Measurements from ENCODE around the gene ZSCAN29.

The ZSCAN29 gene

GRCh38 chr15:43370975-43371974 lies at the start of gene ZSCAN29, which contains the start of gene TUBGCP4:
Gene ZSCAN29, minus strand, starts transcription at chr15:43371043. Its CDS starts 1,130 bp downstream, at chr15:43369913.
Gene TUBGCP4, plus strand, starts transcription at chr15:43371101. Its CDS starts 254 bp downstream, at chr15:43371355.
- H3K27me3 ChIP-seq (ENCODE audit: control insufficient read depth in 5 of 5, insufficient read depth in 4 of 5, low read length in 5 of 5), result no peaks in the 10 kb centered on the region
- H3K4me3 ChIP-seq (ENCODE audit: low read depth in 1 of 5, low read length in 5 of 5), result peak within 1 kb of the TSS; percentile 85 to 98 (median 96)
- peaks cover 5 to 14% (median 13%) of the 10 kb centered on the region in 5 donors for H3K36me3 ChIP-seq (ENCODE audit: control insufficient read depth in 5 of 5, insufficient read depth in 5 of 5, low read length in 5 of 5)
- H3K9me3 ChIP-seq (ENCODE audit: control insufficient read depth in 5 of 5, low read length in 5 of 5), result no peaks in the 10 kb centered on the region
- H3K4me1 ChIP-seq (ENCODE audit: control insufficient read depth in 5 of 5, insufficient read depth in 5 of 5, low read length in 5 of 5), result peaks cover 6 to 36% (median 31%) of the 10 kb centered on the region in 5 donors
- H3K27ac ChIP-seq (ENCODE audit: low read depth, low read length), result peak within 1 kb of the TSS; percentile 54
- peak within 1 kb of the TSS; percentile 81 to 96 (median 89) for H3K9ac ChIP-seq (ENCODE audit: low read length in 5 of 5)

- peaks cover 42 to 86% (median 54%) of the 10 kb centered on the region in 5 donors for H3K36me3 ChIP-seq (ENCODE audit: control insufficient read depth in 5 of 5, insufficient read depth in 5 of 5, low read length in 5 of 5)
Observed at GRCh38 chr15:43420435-43420834, 49.6 kb upstream of the ZSCAN29 start.

GRCh38 chr15:43414196-43414595 lies 43.4 kb upstream of the ZSCAN29 start:
- Histone ChIP-seq H3K27me3 (ENCODE audit: control insufficient read depth in 5 of 5, insufficient read depth in 4 of 5, low read length in 5 of 5) (no peaks in the 10 kb centered on the region), H3K27ac (ENCODE audit: low read depth, low read length) (no peak overlapping the region), H3K4me3 (ENCODE audit: low read depth in 1 of 5, low read length in 5 of 5) (no peak overlapping the region), H3K4me1 (ENCODE audit: control insufficient read depth in 5 of 5, insufficient read depth in 5 of 5, low read length in 5 of 5) (no peaks in the 10 kb centered on the region), H3K9me3 (ENCODE audit: control insufficient read depth in 5 of 5, low read length in 5 of 5) (no peaks in the 10 kb centered on the region), H3K36me3 (ENCODE audit: control insufficient read depth in 5 of 5, insufficient read depth in 5 of 5, low read length in 5 of 5) (peaks cover 36 to 82% (median 63%) of the 10 kb centered on the region in 5 donors), H3K9ac (ENCODE audit: low read length in 5 of 5) (no peak overlapping the region)

More at GRCh38 chr15:43420435-43420834, 49.6 kb upstream of the ZSCAN29 start:
- Histone ChIP-seq H3K9me3 (ENCODE audit: control insufficient read depth in 5 of 5, low read length in 5 of 5) (no peaks in the 10 kb centered on the region), H3K27me3 (ENCODE audit: control insufficient read depth in 5 of 5, insufficient read depth in 4 of 5, low read length in 5 of 5) (no peaks in the 10 kb centered on the region), H3K4me1 (ENCODE audit: control insufficient read depth in 5 of 5, insufficient read depth in 5 of 5, low read length in 5 of 5) (peaks cover 0 to 3% (median 0%) of the 10 kb centered on the region in 5 donors), H3K9ac (ENCODE audit: low read length in 5 of 5) (no peak overlapping the region), H3K4me3 (ENCODE audit: low read depth in 1 of 5, low read length in 5 of 5) (no peak overlapping the region), H3K27ac (ENCODE audit: low read depth, low read length) (no peak overlapping the region)

GRCh38 chr15:43412096-43412495 lies 41.3 kb upstream of the ZSCAN29 start:
- Histone ChIP-seq H3K9ac (ENCODE audit: low read length in 5 of 5) (no peak overlapping the region), H3K36me3 (ENCODE audit: control insufficient read depth in 5 of 5, insufficient read depth in 5 of 5, low read length in 5 of 5) (peaks cover 46 to 89% (median 77%) of the 10 kb centered on the region in 5 donors), H3K4me1 (ENCODE audit: control insufficient read depth in 5 of 5, insufficient read depth in 5 of 5, low read length in 5 of 5) (no peaks in the 10 kb centered on the region), H3K27me3 (ENCODE audit: control insufficient read depth in 5 of 5, insufficient read depth in 4 of 5, low read length in 5 of 5) (no peaks in the 10 kb centered on the region), H3K4me3 (ENCODE audit: low read depth in 1 of 5, low read length in 5 of 5) (no peak overlapping the region), H3K27ac (ENCODE audit: low read depth, low read length) (no peak overlapping the region), H3K9me3 (ENCODE audit: control insufficient read depth in 5 of 5, low read length in 5 of 5) (no peaks in the 10 kb centered on the region)

- peaks cover 43 to 90% (median 78%) of the 10 kb centered on the region in 5 donors for H3K36me3 ChIP-seq (ENCODE audit: control insufficient read depth in 5 of 5, insufficient read depth in 5 of 5, low read length in 5 of 5)
- no peak overlapping the region for H3K4me3 ChIP-seq (ENCODE audit: low read depth in 1 of 5, low read length in 5 of 5)
- H3K9ac ChIP-seq (ENCODE audit: low read length in 5 of 5), result no peak overlapping the region
- no peaks in the 10 kb centered on the region for H3K4me1 ChIP-seq (ENCODE audit: control insufficient read depth in 5 of 5, insufficient read depth in 5 of 5, low read length in 5 of 5)
- no peak overlapping the region for H3K27ac ChIP-seq (ENCODE audit: low read depth, low read length)
- H3K9me3 ChIP-seq (ENCODE audit: control insufficient read depth in 5 of 5, low read length in 5 of 5), result no peaks in the 10 kb centered on the region
- no peaks in the 10 kb centered on the region for H3K27me3 ChIP-seq (ENCODE audit: control insufficient read depth in 5 of 5, insufficient read depth in 4 of 5, low read length in 5 of 5)
Observed at GRCh38 chr15:43410572-43411214, 39.9 kb upstream of the ZSCAN29 start.

GRCh38 chr15:43408789-43409188 lies 37.9 kb upstream of the ZSCAN29 start:
- H3K27me3 ChIP-seq (ENCODE audit: control insufficient read depth in 5 of 5, insufficient read depth in 4 of 5, low read length in 5 of 5), result no peaks in the 10 kb centered on the region
- H3K4me1 ChIP-seq (ENCODE audit: control insufficient read depth in 5 of 5, insufficient read depth in 5 of 5, low read length in 5 of 5), result no peaks in the 10 kb centered on the region
- no peak overlapping the region for H3K4me3 ChIP-seq (ENCODE audit: low read depth in 1 of 5, low read length in 5 of 5)
- no peak overlapping the region for H3K9ac ChIP-seq (ENCODE audit: low read length in 5 of 5)
- H3K27ac ChIP-seq (ENCODE audit: low read depth, low read length), result no peak overlapping the region
- H3K9me3 ChIP-seq (ENCODE audit: control insufficient read depth in 5 of 5, low read length in 5 of 5), result no peaks in the 10 kb centered on the region
- peaks cover 44 to 89% (median 79%) of the 10 kb centered on the region in 5 donors for H3K36me3 ChIP-seq (ENCODE audit: control insufficient read depth in 5 of 5, insufficient read depth in 5 of 5, low read length in 5 of 5)

GRCh38 chr15:43406808-43407207 lies 36.0 kb upstream of the ZSCAN29 start:
- H3K9me3 ChIP-seq (ENCODE audit: control insufficient read depth in 5 of 5, low read length in 5 of 5), result no peaks in the 10 kb centered on the region
- no peaks in the 10 kb centered on the region for H3K4me1 ChIP-seq (ENCODE audit: control insufficient read depth in 5 of 5, insufficient read depth in 5 of 5, low read length in 5 of 5)
- H3K36me3 ChIP-seq (ENCODE audit: control insufficient read depth in 5 of 5, insufficient read depth in 5 of 5, low read length in 5 of 5), result peaks cover 46 to 88% (median 79%) of the 10 kb centered on the region in 5 donors
- no peak overlapping the region for H3K9ac ChIP-seq (ENCODE audit: low read length in 5 of 5)
- no peaks in the 10 kb centered on the region for H3K27me3 ChIP-seq (ENCODE audit: control insufficient read depth in 5 of 5, insufficient read depth in 4 of 5, low read length in 5 of 5)
- no peak overlapping the region for H3K27ac ChIP-seq (ENCODE audit: low read depth, low read length)
- H3K4me3 ChIP-seq (ENCODE audit: low read depth in 1 of 5, low read length in 5 of 5), result no peak overlapping the region

GRCh38 chr15:43406189-43406588 lies 35.3 kb upstream of the ZSCAN29 start:
- H3K27me3 ChIP-seq (ENCODE audit: control insufficient read depth in 5 of 5, insufficient read depth in 4 of 5, low read length in 5 of 5), result no peaks in the 10 kb centered on the region
- H3K9ac ChIP-seq (ENCODE audit: low read length in 5 of 5), result no peak overlapping the region
- no peaks in the 10 kb centered on the region for H3K4me1 ChIP-seq (ENCODE audit: control insufficient read depth in 5 of 5, insufficient read depth in 5 of 5, low read length in 5 of 5)
- peaks cover 49 to 90% (median 83%) of the 10 kb centered on the region in 5 donors for H3K36me3 ChIP-seq (ENCODE audit: control insufficient read depth in 5 of 5, insufficient read depth in 5 of 5, low read length in 5 of 5)
- H3K4me3 ChIP-seq (ENCODE audit: low read depth in 1 of 5, low read length in 5 of 5), result no peak overlapping the region
- H3K27ac ChIP-seq (ENCODE audit: low read depth, low read length), result no peak overlapping the region
- H3K9me3 ChIP-seq (ENCODE audit: control insufficient read depth in 5 of 5, low read length in 5 of 5), result no peaks in the 10 kb centered on the region

GRCh38 chr15:43404130-43404529 lies 33.3 kb upstream of the ZSCAN29 start:
- no peak overlapping the region for H3K4me3 ChIP-seq (ENCODE audit: low read depth in 1 of 5, low read length in 5 of 5)
- peaks cover 45 to 92% (median 82%) of the 10 kb centered on the region in 5 donors for H3K36me3 ChIP-seq (ENCODE audit: control insufficient read depth in 5 of 5, insufficient read depth in 5 of 5, low read length in 5 of 5)
- H3K27ac ChIP-seq (ENCODE audit: low read depth, low read length), result no peak overlapping the region
- no peak overlapping the region for H3K9ac ChIP-seq (ENCODE audit: low read length in 5 of 5)
- H3K4me1 ChIP-seq (ENCODE audit: control insufficient read depth in 5 of 5, insufficient read depth in 5 of 5, low read length in 5 of 5), result no peaks in the 10 kb centered on the region
- no peaks in the 10 kb centered on the region for H3K9me3 ChIP-seq (ENCODE audit: control insufficient read depth in 5 of 5, low read length in 5 of 5)
- no peaks in the 10 kb centered on the region for H3K27me3 ChIP-seq (ENCODE audit: control insufficient read depth in 5 of 5, insufficient read depth in 4 of 5, low read length in 5 of 5)

GRCh38 chr15:43403616-43404015 lies 32.8 kb upstream of the ZSCAN29 start:
- Histone ChIP-seq H3K27ac (ENCODE audit: low read depth, low read length) (no peak overlapping the region), H3K4me1 (ENCODE audit: control insufficient read depth in 5 of 5, insufficient read depth in 5 of 5, low read length in 5 of 5) (no peaks in the 10 kb centered on the region), H3K4me3 (ENCODE audit: low read depth in 1 of 5, low read length in 5 of 5) (no peak overlapping the region), H3K36me3 (ENCODE audit: control insufficient read depth in 5 of 5, insufficient read depth in 5 of 5, low read length in 5 of 5) (peaks cover 47 to 90% (median 82%) of the 10 kb centered on the region in 5 donors), H3K9ac (ENCODE audit: low read length in 5 of 5) (no peak overlapping the region), H3K27me3 (ENCODE audit: control insufficient read depth in 5 of 5, insufficient read depth in 4 of 5, low read length in 5 of 5) (no peaks in the 10 kb centered on the region), H3K9me3 (ENCODE audit: control insufficient read depth in 5 of 5, low read length in 5 of 5) (no peaks in the 10 kb centered on the region)
